ENCODE results near the gene TOMM6.

GRCh38 chr6:41805830-41806774, 18.6 kb downstream of the TOMM6 start:
- TF ChIP-seq CTCF (IDR thresholded peaks at IDR 0.05) (no peak), POLR2A (IDR thresholded peaks at IDR 0.05) (no peak)

Measured in testis (tissue), 2 donors.